Measurements from ENCODE around the gene IGFBP6. TPM values are rescaled to one million over a fixed set of nuclear protein-coding genes. Genes with fewer than 3 reads are reported as not detected.

Gene IGFBP6
- total RNA-seq (under 1 TPM in 1 of 2 donors, not detected in 1; 0.45 TPM), total RNA-seq (0.60 to 1.2 reads per million in 2 donors)

- Mint-ChIP-seq H3K27ac (peak within 1 kb of the TSS; percentile 87), H3K36me3 (ENCODE audit: low read depth) (peaks cover 2% of the 10 kb centered on the region), H3K27me3 (no peaks in the 10 kb centered on the region)
Observed at GRCh38 chr12:53097564-53098353, at the start of gene IGFBP6. Gene IGFBP6, plus strand, starts transcription at chr12:53097667. Its CDS starts 51 bp downstream, at chr12:53097718.

GRCh38 chr12:53048033-53048779 is 49.3 kb upstream of the IGFBP6 start:
- ATAC-seq, result no peak
- Mint-ChIP-seq H3K4me1 (peaks cover 29% of the 10 kb centered on the region), H3K36me3 (ENCODE audit: low read depth) (no peaks in the 10 kb centered on the region), H3K4me3 (peak overlapping the region; percentile 75), H3K27me3 (no peaks in the 10 kb centered on the region), H3K27ac (peak overlapping the region; percentile 68)
- no peak for DNase-seq
- H3K9me3 ChIP-seq (ENCODE audit: control insufficient read depth, low read length, poor library complexity, severe bottlenecking), result no peaks in the 10 kb centered on the region

More at GRCh38 chr12:53097564-53098353, at the start of gene IGFBP6:
- Mint-ChIP-seq H3K4me3 (peak within 1 kb of the TSS; percentile 93), H3K4me1 (peaks cover 32% of the 10 kb centered on the region)
- ATAC-seq (peak; percentile 67), DNase-seq (peak; percentile 22 to 53 (median 52))
- H3K9me3 ChIP-seq (ENCODE audit: control insufficient read depth, low read length, poor library complexity, severe bottlenecking), result no peaks in the 10 kb centered on the region

- H3K36me3 Mint-ChIP-seq (ENCODE audit: low read depth), result no peaks in the 10 kb centered on the region
- no peaks in the 10 kb centered on the region for H3K27me3 Mint-ChIP-seq
- peaks cover 33% of the 10 kb centered on the region for H3K4me1 Mint-ChIP-seq
- ATAC-seq (no peak), DNase-seq (no peak)
- no peak overlapping the region for H3K4me3 Mint-ChIP-seq
- H3K9me3 ChIP-seq (ENCODE audit: control insufficient read depth, low read length, poor library complexity, severe bottlenecking), result no peaks in the 10 kb centered on the region
- H3K27ac Mint-ChIP-seq, result peak overlapping the region; percentile 68
Observed at GRCh38 chr12:53048780-53049401, 48.6 kb upstream of the IGFBP6 start.

DNA sequence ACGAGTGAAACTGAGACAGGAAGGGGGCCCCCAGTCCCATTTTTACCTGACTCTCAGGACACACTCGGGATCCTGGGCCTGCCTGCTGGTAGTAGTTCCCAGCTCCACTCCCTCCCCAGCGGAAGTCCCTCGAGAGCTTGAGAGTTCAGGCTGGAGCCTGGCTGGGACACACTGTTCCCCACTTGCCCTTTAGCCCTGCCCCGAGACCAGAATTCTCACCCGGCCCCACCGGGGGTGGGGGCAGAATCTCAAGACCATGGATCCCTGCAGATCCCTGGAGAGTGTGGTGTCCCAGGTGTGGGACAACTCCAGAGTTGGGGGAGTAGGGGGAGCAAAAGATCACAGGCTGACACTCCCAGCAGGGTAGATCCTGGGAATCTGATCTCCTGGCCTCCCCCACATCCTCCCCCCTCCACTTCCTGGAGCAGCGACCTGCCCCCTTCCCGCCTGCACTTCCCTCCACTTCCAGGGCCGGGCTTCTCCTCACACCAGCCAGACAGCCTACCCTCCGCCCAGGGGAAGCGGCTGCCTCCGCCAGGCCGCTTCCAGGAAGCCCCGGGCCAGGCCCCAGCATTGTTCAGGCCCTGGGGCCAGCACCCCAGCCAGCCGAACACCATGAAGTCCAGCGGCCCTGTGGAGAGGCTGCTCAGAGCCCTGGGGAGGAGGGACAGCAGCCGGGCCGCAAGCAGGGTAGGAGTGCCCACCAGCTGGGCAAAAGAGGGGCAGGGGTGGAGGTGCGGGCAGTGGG is 47.7 kb upstream of the IGFBP6 start, which contains the start of gene TNS2:
Gene TNS2, plus strand, starts transcription at position 495 of the 748 bp plus-strand sequence. Its CDS starts 121 bp downstream, at position 616.
- Mint-ChIP-seq H3K4me1 (peaks cover 35% of the 10 kb centered on the region), H3K27me3 (no peaks in the 10 kb centered on the region), H3K4me3 (no peak within 1 kb of the TSS), H3K27ac (peak within 1 kb of the TSS; percentile 68), H3K36me3 (ENCODE audit: low read depth) (no peaks in the 10 kb centered on the region)
- DNase-seq (no peak), ATAC-seq (no peak)
- no peaks in the 10 kb centered on the region for H3K9me3 ChIP-seq (ENCODE audit: control insufficient read depth, low read length, poor library complexity, severe bottlenecking)

- DNase-seq (no peak), ATAC-seq (no peak)
- Mint-ChIP-seq H3K4me1 (peaks cover 33% of the 10 kb centered on the region), H3K27me3 (no peaks in the 10 kb centered on the region), H3K4me3 (no peak overlapping the region), H3K27ac (no peak overlapping the region), H3K36me3 (ENCODE audit: low read depth) (no peaks in the 10 kb centered on the region)
- H3K9me3 ChIP-seq (ENCODE audit: control insufficient read depth, low read length, poor library complexity, severe bottlenecking), result no peaks in the 10 kb centered on the region
Observed at GRCh38 chr12:53050426-53051057, 46.9 kb upstream of the IGFBP6 start.

DNA sequence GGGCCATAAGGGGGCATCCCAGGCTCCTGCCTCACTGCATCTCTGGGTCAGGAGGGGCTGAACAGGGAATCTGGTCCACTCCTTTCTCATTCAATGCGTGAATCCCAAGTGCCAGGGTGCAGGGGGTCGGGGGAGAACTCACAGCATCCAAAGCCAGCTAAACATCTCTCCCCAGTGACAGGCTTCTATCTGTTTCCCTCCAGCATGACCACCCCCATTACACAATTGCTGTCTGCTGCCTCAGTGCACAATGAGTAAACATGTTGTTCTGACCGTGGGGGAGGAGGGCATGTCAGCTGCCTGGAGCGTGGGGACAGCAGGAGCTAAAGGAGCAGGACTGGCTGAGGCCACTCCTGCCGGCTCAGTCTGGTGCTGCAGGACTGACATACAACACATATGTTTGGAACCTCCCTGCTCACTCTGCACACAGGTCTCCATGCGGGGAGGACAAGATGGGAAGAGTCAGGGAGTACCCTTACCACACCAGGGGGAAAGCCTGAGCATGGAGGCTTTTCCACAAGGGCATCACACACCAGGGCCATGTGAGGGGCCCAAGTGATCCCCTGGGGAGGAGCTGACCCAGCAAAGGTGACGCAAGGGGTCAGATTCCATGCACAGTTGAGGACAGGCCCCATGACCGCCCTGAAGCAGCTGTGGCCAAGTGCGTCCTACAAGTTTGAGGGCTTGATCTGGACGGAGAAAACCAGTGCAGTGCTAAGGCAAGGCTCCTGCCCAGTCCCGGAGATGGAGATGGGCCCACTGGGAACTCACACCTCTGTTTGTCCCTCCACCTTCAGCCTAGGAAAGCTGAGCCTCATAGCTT is 46.2 kb upstream of the IGFBP6 start:
- H3K9me3 ChIP-seq (ENCODE audit: control insufficient read depth, low read length, poor library complexity, severe bottlenecking), result no peaks in the 10 kb centered on the region
- no peak overlapping the region for H3K4me3 Mint-ChIP-seq
- no peaks in the 10 kb centered on the region for H3K36me3 Mint-ChIP-seq (ENCODE audit: low read depth)
- H3K27ac Mint-ChIP-seq, result no peak overlapping the region
- no peak for DNase-seq
- H3K27me3 Mint-ChIP-seq, result no peaks in the 10 kb centered on the region
- no peak for ATAC-seq
- peaks cover 28% of the 10 kb centered on the region for H3K4me1 Mint-ChIP-seq

GRCh38 chr12:53051881-53052412 is 45.5 kb upstream of the IGFBP6 start:
- no peak overlapping the region for H3K4me3 Mint-ChIP-seq

DNA sequence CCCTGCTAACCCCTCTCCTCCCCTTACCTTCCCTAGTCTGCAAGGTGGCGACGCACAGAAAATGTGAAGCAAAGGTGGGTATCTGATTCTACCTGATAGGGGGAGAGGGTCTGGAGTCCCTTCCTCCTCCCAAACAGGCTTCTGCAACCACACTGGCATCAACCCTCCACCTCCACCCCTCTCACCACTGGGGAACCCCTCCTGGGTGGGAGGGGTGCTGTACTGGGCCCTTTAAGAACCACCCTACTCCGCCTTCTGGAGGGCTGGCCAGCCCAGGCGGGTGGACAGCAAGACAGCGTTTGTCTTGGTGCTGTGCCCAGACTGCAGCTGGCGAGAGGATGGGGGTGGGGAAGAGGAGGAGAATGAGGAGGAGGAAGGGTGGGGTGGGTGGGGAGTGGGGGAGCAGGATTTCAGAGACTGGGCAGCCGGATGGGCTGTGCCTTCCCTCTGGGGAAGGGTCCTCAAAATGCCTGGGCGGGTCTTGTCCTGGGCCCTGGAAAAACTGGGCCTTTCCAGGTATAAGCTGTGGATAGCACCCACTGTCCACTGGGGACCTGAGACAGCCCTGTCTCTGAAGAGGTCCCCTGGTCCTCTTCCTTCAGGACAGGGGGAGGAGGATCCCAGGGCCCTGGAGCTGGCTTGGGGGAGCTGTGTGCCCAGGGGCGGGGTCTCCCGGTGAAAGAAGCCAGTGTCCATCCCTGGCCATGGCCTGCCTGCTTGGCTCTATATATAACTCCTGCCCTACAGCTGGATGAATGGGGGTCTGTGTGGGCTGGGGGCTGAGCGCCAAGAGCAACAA is 44.8 kb upstream of the IGFBP6 start:
- H3K9me3 ChIP-seq (ENCODE audit: control insufficient read depth, low read length, poor library complexity, severe bottlenecking), result no peaks in the 10 kb centered on the region
- Mint-ChIP-seq H3K36me3 (ENCODE audit: low read depth) (no peaks in the 10 kb centered on the region), H3K4me1 (peaks cover 24% of the 10 kb centered on the region), H3K4me3 (no peak overlapping the region), H3K27me3 (no peaks in the 10 kb centered on the region), H3K27ac (no peak overlapping the region)
- DNase-seq (no peak), ATAC-seq (no peak)

More at GRCh38 chr12:53051881-53052412, 45.5 kb upstream of the IGFBP6 start:
- no peak for ATAC-seq
- Mint-ChIP-seq H3K4me1 (peaks cover 24% of the 10 kb centered on the region), H3K27me3 (no peaks in the 10 kb centered on the region), H3K36me3 (ENCODE audit: low read depth) (no peaks in the 10 kb centered on the region), H3K27ac (no peak overlapping the region)
- no peaks in the 10 kb centered on the region for H3K9me3 ChIP-seq (ENCODE audit: control insufficient read depth, low read length, poor library complexity, severe bottlenecking)
- DNase-seq, result no peak

GRCh38 chr12:53053218-53054111 is 44.0 kb upstream of the IGFBP6 start:
- ATAC-seq (peak; percentile 44), DNase-seq (peak; percentile 42 to 56 (median 53))
- H3K27me3 Mint-ChIP-seq, result no peaks in the 10 kb centered on the region
- no peaks in the 10 kb centered on the region for H3K9me3 ChIP-seq (ENCODE audit: control insufficient read depth, low read length, poor library complexity, severe bottlenecking)
- peaks cover 18% of the 10 kb centered on the region for H3K4me1 Mint-ChIP-seq
- H3K4me3 Mint-ChIP-seq, result peak overlapping the region; percentile 97
- peak overlapping the region; percentile 92 for H3K27ac Mint-ChIP-seq
- no peaks in the 10 kb centered on the region for H3K36me3 Mint-ChIP-seq (ENCODE audit: low read depth)

- no peaks in the 10 kb centered on the region for H3K27me3 Mint-ChIP-seq
- no peaks in the 10 kb centered on the region for H3K36me3 Mint-ChIP-seq (ENCODE audit: low read depth)
- peak overlapping the region; percentile 97 for H3K4me3 Mint-ChIP-seq
- peak; percentile 90 to 91 (median 91) for DNase-seq
- ATAC-seq, result peak; percentile 94
- peaks cover 14% of the 10 kb centered on the region for H3K4me1 Mint-ChIP-seq
- H3K27ac Mint-ChIP-seq, result peak overlapping the region; percentile 92
- no peaks in the 10 kb centered on the region for H3K9me3 ChIP-seq (ENCODE audit: control insufficient read depth, low read length, poor library complexity, severe bottlenecking)
Observed at GRCh38 chr12:53054112-53054878, 43.2 kb upstream of the IGFBP6 start.

Data from T-helper 17 cell (primary cell).